Heart right ventricle (tissue), 16 donors: ENCODE measurements around the gene DDX5. TPM values are rescaled to one million over a fixed set of nuclear protein-coding genes. Genes with fewer than 3 reads are reported as not detected.

Experiments used
- ATAC-seq, 8 donors: fragments of 200-7000 bp; cut with Tn5 transposase; one replicate each; pipeline ENCODE4 v1.9.1; 2020; ENCODE audit warnings: mild to moderate bottlenecking in 8 of 8, moderate library complexity in 8 of 8, moderate number of reproducible peaks in 1 of 8
- DNase-seq, 2 donors: peaks; one replicate each; pipeline ENCODE4 v3.0.0-alpha.2; 2020
- H3K27ac ChIP-seq, 10 donors: fragments of 200-600 bp; sonication (generic) in 2 of 10; one replicate each; pipeline versions ENCODE4 v1.5.0 to v1.8.0; 2020 to 2022; ENCODE audit warnings: mild to moderate bottlenecking in 3 of 10
- H3K27me3 ChIP-seq, 7 donors: fragments of 200-600 bp; one replicate each; pipeline ENCODE4 v1.8.0; 2021 to 2022; ENCODE audit warnings: mild to moderate bottlenecking in 2 of 7
- H3K36me3 ChIP-seq, 9 donors: fragments of 200-600 bp; sonication (generic) in 1 of 9; one replicate each; pipeline versions ENCODE4 v1.5.0 to v1.8.0; 2020 to 2022; ENCODE audit warnings: mild to moderate bottlenecking in 2 of 9
- H3K4me1 ChIP-seq, 9 donors: fragments of 200-600 bp; sonication (generic) in 1 of 9; one replicate each; pipeline versions ENCODE4 v1.5.0 to v1.8.0; 2020 to 2022; ENCODE audit warnings: mild to moderate bottlenecking in 4 of 9
- H3K4me3 ChIP-seq, 10 donors: fragments of 200-600 bp; sonication (generic) in 2 of 10; one replicate each; pipeline versions ENCODE4 v1.5.0 to v1.8.0; 2020 to 2022; ENCODE audit warnings: mild to moderate bottlenecking in 7 of 10, moderate library complexity in 2 of 10
- H3K9me3 ChIP-seq, 11 donors: fragments of 200-600 bp in 10 of 11; sonication (generic) in 2 of 11; one replicate each; pipeline versions ENCODE4 v1.5.0 to v1.8.0; 2013 to 2022; ENCODE audit warnings: mild to moderate bottlenecking in 2 of 11, control low read depth in 1 of 11, moderate library complexity in 1 of 11
- CTCF ChIP-seq, 9 donors: fragments of 200-600 bp; sonication (generic) in 2 of 9; IDR thresholded peaks; one replicate each; pipeline versions ENCODE4 v1.5.0 to v1.8.0; 2021 to 2022; ENCODE audit warnings: antibody characterized with exemption in 9 of 9, mild to moderate bottlenecking in 5 of 9, moderate library complexity in 1 of 9
- WGBS, 2 donors: extraction: QIAGEN DNeasy Blood & Tissue Kit; methylation state at CpG; one replicate each; pipeline ENCODE4 v1.1.7; 2013; ENCODE audit warnings: inconsistent platforms in 1 of 2; 5-methylcytosine and 5-hydroxymethylcytosine counted together
- intact Hi-C, 10 donors: fragments of 100-400 bp; cut with DNase I; formaldehyde crosslinking; loops; one replicate each; pipeline versions ENCODE4 v1.11.1 to v1.14.2; 2022
- polyA plus RNA-seq, 2 donors: library from polyadenylated mRNA; stranded (reverse); fragments of 200-250 nt; gene quantifications; one replicate each; pipeline ENCODE4 v1.2.3, GENCODE V29; 2013
- total RNA-seq, 10 donors: library from RNA; stranded (reverse); fragmentation: NEBNext Ultra II Directional in 3 of 10; extraction: Animal tissue kit (Norgen Biotek cat#: 25700) in 3 of 10; gene quantifications; one replicate each; pipeline versions ENCODE4 v1.2.1 to v1.2.4, GENCODE V29; 2021 to 2023
- donor health status: Arrhythmogenic right ventricular cardiomyopathy.
- donor health status: ischemic (EF 13 %, LVEDD 7.1; RV severe dilation, severe dysfunction).
- donor health status: healthy with polysubstance abuse.
- donor health status: DM: no; HTN: yes; CAD: no.
- donor health status: DM: no; HTN: no; CAD: no.
- donor health status: ischemic (EF 25% LVEDD 6.9; RV normal size, moderate dysfunction).
- donor health status: ischemic (EF 25% LVEDD 5.7; RV mildly dilated, moderate dysfunction).
- donor health status: healthy.
- donor health status: DM: yes; HTN: yes; CAD: no.
- donor health status: Ischemic cardiomyopathy.
- donor health status: ischemic (EF 35%, LVEDD 5.7; RV mildly dilated, moderate dysfunction).
- donor health status: nonischemic (EF 11% LVEDD 7.7; RV severe dilation, severe dysfunction).
- donor health status: DM: yes; HTN: yes; CAD: no.
- donor health status: PGD.
- donor health status: ischemic (EF 29% LVEDD 5.4; RV normal size, mild dysfunction).
- donor health status: nonischemic (EF 23%, LVEDD 6.1; RV moderate dilation, normal function).

The DDX5 gene
- total and polyA plus RNA-seq, 12 donors: 215 to 474 (median 349) TPM

GRCh38 chr17:64484380-64484779 is 21.7 kb downstream of the DDX5 start:
- Histone ChIP-seq H3K27ac (no peak overlapping the region), H3K4me3 (no peak overlapping the region), H3K4me1 (peaks cover 0 to 4% (median 0%) of the 10 kb centered on the region in 9 donors), H3K9me3 (no peaks in the 10 kb centered on the region), H3K36me3 (peaks cover 0 to 97% (median 13%) of the 10 kb centered on the region in 9 donors), H3K27me3 (no peaks in the 10 kb centered on the region)
- no peak for TF ChIP-seq CTCF (IDR thresholded peaks at IDR 0.05)
- intact Hi-C loops: no loop called here
- DNase-seq (no peak), ATAC-seq (no peak)
- WGBS, 2 donors: 81 to 89% methylated on average over 3 of the region's 3 CpGs

GRCh38 chr17:64480951-64481350 is 25.1 kb downstream of the DDX5 start:
- Histone ChIP-seq H3K27ac (no peak overlapping the region), H3K9me3 (no peaks in the 10 kb centered on the region), H3K36me3 (peaks cover 0 to 96% (median 19%) of the 10 kb centered on the region in 9 donors), H3K27me3 (no peaks in the 10 kb centered on the region), H3K4me3 (no peak overlapping the region), H3K4me1 (peaks cover 0 to 4% (median 0%) of the 10 kb centered on the region in 9 donors)
- DNase-seq (no peak), ATAC-seq (no peak)
- 93 to 100% methylated on average over 1 of the region's 1 CpG for WGBS, 2 donors
- intact Hi-C loops: no loop called here
- no peak for TF ChIP-seq CTCF (IDR thresholded peaks at IDR 0.05)

- Histone ChIP-seq H3K9me3 (no peaks in the 10 kb centered on the region), H3K4me1 (no peaks in the 10 kb centered on the region), H3K4me3 (no peak overlapping the region), H3K36me3 (peaks cover 0 to 74% (median 14%) of the 10 kb centered on the region in 9 donors), H3K27ac (no peak overlapping the region), H3K27me3 (no peaks in the 10 kb centered on the region)
- 43 to 49% methylated on average over 1 of the region's 1 CpG for WGBS, 2 donors
- no peak for DNase-seq
- no peak for TF ChIP-seq CTCF (IDR thresholded peaks at IDR 0.05)
- intact Hi-C loops: no loop called here
- no peak for ATAC-seq
Observed at GRCh38 chr17:64477849-64478248, 28.2 kb downstream of the DDX5 start.

- WGBS, 2 donors: 95 to 96% methylated on average over 2 of the region's 2 CpGs
Observed at GRCh38 chr17:64472564-64472963, 33.5 kb downstream of the DDX5 start.

More at GRCh38 chr17:64472564-64472963, 33.5 kb downstream of the DDX5 start:
- ATAC-seq (no peak), DNase-seq (no peak)
- Histone ChIP-seq H3K9me3 (no peaks in the 10 kb centered on the region), H3K4me1 (no peaks in the 10 kb centered on the region), H3K36me3 (peaks cover 0 to 63% (median 0%) of the 10 kb centered on the region in 9 donors), H3K27ac (no peak overlapping the region), H3K4me3 (no peak overlapping the region), H3K27me3 (no peaks in the 10 kb centered on the region)
- TF ChIP-seq CTCF (IDR thresholded peaks at IDR 0.05): no peak
- intact Hi-C loops: no loop called here
